ENCODE measurements around the gene USF3.

GRCh38 chr3:113730550-113730949, 34.1 kb upstream of the USF3 start:
- no peak for TF ChIP-seq CTCF (IDR thresholded peaks at IDR 0.05)
- no peak for TF ChIP-seq POLR2A (IDR thresholded peaks at IDR 0.05)

Data from thyroid gland (tissue), 4 donors.